HG03460 (cell line): Measurements from ENCODE around the gene ZBTB47.

ENCODE experiments used
- ATAC-seq: cut with Tn5 transposase; IDR thresholded peaks from one replicate; pipeline ENCODE4 v1.9.1; 2021; ENCODE audit not compliant: unreplicated experiment

ZBTB47 gene

GRCh38 chr3:42665050-42665878, 11.8 kb downstream of the ZBTB47 start:
- ATAC-seq: no peak

GRCh38 chr3:42666022-42666421, 12.5 kb downstream of the ZBTB47 start:
- ATAC-seq: no peak

GRCh38 chr3:42666577-42666998, 13.1 kb downstream of the ZBTB47 start:
- ATAC-seq: no peak

- no peak for ATAC-seq
These were observed 13.6 kb downstream of the ZBTB47 start for GRCh38 chr3:42667096-42667522.

- no peak for ATAC-seq
These were observed 14.3 kb downstream of the ZBTB47 start for GRCh38 chr3:42667523-42668412.

- ATAC-seq: no peak
These were observed 14.9 kb downstream of the ZBTB47 start for GRCh38 chr3:42668413-42668760.

GRCh38 chr3:42668793-42669217, 15.3 kb downstream of the ZBTB47 start:
- ATAC-seq: no peak

GRCh38 chr3:42670051-42670576, 16.6 kb downstream of the ZBTB47 start:
- ATAC-seq: no peak

GRCh38 chr3:42670670-42671069, 17.2 kb downstream of the ZBTB47 start:
- ATAC-seq: no peak

- no peak for ATAC-seq
These were observed 19.0 kb downstream of the ZBTB47 start for GRCh38 chr3:42672515-42672914.

- no peak for ATAC-seq
These were observed 19.6 kb downstream of the ZBTB47 start for GRCh38 chr3:42673082-42673481.

GRCh38 chr3:42674146-42674545, 20.6 kb downstream of the ZBTB47 start:
- ATAC-seq: no peak

GRCh38 chr3:42675909-42676308, 22.4 kb downstream of the ZBTB47 start:
- no peak for ATAC-seq

GRCh38 chr3:42678447-42678846, 24.9 kb downstream of the ZBTB47 start:
- no peak for ATAC-seq

- no peak for ATAC-seq
These were observed 26.8 kb downstream of the ZBTB47 start for GRCh38 chr3:42680271-42680670.

- ATAC-seq: no peak
These were observed 27.3 kb downstream of the ZBTB47 start for GRCh38 chr3:42680806-42681205.

- ATAC-seq: no peak
These were observed 28.0 kb downstream of the ZBTB47 start for GRCh38 chr3:42681361-42682038.

GRCh38 chr3:42682301-42683070, 29.0 kb downstream of the ZBTB47 start:
- ATAC-seq: no peak

- no peak for ATAC-seq
These were observed 30.5 kb downstream of the ZBTB47 start for GRCh38 chr3:42683875-42684598.
